GM10847 (cell line): Measurements from ENCODE around the gene ZNF205.

ENCODE experiments used
- POLR2A ChIP-seq: IDR thresholded peaks from 2 replicates; pipeline ENCODE4 v1.6.1; 2011; ENCODE audit not compliant: insufficient read length; ENCODE audit errors: extremely low read depth

ZNF205 gene

DNA sequence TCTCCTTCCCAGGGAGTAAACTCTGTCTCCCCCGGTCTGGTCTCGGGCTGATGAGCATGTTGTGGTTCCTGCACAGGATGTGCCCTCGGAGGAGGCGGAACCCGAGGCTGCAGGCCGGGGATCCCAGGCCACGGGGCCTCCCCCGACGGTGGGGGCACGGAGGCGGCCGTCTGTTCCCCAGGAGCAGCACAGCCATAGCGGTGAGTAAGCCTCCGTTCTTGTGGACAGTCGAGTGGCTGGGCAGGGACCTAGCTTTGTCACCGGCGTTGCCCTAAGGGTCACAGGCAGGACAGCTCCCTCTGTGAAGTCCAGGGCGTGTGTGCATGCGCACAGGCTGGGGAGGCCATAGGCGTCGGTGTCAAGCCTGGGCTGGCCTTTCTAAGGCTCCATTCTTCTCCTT lies 26.0 kb downstream of the ZNF205 start:
- no peak for TF ChIP-seq POLR2A

DNA sequence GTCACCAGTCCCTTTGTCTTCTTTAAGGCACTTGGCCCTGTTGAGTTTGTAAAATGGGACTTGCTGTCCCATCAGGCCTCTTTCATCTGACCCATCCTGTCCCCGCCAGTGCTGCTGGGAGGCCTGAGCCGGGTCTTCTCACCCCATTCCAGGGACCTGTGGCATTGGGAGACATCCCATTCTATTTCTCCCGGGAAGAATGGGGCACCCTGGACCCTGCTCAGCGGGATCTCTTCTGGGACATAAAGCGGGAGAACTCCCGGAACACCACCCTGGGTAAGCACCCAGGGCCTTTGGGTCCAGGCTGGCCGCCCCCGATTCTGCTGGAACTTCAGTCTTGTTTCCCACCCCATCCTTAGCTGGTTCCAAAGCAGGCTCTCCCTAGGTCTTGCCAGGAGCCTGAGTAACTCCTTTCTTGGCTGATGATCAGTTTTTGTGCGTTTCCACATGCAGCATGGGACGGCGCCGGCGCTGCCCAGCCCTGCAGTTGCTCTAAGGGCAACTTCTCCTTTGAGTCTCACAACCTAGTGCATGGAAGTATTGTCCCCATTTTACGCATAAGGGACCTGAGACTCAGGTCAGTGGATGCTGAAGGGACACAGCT lies 26.5 kb downstream of the ZNF205 start:
- TF ChIP-seq POLR2A, result no peak

DNA sequence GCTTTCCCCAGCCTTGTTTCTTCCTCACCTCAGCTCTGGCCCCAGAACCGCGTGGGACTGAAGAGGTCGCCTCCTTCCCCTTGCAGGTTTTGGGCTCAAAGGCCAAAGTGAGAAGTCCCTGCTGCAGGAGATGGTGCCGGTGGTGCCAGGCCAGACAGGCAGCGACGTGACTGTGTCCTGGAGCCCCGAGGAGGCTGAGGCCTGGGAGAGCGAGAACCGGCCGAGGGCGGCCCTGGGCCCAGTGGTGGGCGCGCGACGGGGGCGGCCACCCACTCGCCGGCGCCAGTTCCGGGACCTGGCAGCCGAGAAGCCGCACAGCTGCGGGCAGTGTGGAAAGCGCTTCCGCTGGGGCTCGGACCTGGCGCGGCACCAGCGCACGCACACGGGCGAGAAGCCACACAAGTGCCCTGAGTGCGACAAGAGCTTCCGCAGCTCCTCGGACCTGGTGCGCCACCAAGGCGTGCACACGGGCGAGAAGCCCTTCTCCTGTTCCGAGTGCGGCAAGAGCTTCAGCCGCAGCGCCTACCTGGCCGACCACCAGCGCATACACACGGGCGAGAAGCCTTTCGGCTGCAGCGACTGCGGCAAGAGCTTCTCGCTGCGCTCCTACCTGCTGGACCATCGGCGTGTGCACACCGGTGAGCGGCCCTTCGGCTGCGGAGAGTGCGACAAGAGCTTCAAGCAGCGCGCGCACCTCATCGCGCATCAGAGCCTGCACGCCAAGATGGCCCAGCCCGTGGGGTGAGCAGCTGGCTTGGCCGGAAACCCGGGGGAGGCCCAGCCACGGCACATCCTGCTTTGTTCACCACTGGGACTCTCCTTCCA lies 28.4 kb downstream of the ZNF205 start:
- no peak for TF ChIP-seq POLR2A

DNA sequence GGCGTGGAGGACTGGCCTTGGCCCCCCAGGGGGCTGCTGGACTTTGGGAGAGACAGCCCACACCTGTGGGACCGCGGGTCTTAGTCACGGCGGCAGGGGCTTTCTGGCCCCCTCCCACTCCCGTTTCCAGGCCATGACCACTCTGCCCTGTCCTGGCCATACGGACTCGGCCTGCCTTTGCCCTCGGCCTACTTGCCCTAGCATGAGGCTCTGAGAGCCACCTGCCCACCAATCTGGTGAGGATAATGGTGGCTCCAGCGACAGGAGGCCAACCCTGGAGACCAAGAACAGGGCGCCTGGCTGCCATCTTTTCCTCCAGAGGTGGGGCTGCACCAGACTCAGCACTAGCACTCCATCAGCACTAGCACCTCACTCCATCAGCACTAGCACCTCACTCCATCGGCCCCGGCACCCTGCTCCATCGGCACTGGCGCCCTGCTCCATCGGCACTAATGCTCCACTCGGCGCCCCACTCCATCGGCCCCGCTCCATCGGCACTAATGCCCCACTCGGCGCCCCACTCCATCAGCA lies 29.5 kb downstream of the ZNF205 start:
- no peak for TF ChIP-seq POLR2A

DNA sequence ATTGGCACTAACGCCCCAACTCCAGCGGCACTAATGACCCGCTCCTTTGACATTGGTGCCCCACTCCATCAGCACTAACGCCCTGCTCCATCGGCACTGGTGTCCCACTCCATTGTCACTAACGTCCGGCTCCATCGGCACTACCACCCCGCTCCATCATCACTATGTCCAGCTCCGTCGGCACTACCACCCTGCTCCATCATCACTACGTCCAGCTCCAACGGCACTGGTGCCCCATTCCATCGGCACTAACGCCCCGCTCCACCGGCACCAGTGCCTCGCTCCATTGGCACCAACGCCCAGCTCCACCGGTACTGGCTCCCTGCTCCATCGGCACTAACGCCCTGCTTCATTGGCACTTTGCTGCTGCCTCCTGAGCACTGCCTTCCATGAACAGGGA lies 29.9 kb downstream of the ZNF205 start:
- TF ChIP-seq POLR2A, result no peak

DNA sequence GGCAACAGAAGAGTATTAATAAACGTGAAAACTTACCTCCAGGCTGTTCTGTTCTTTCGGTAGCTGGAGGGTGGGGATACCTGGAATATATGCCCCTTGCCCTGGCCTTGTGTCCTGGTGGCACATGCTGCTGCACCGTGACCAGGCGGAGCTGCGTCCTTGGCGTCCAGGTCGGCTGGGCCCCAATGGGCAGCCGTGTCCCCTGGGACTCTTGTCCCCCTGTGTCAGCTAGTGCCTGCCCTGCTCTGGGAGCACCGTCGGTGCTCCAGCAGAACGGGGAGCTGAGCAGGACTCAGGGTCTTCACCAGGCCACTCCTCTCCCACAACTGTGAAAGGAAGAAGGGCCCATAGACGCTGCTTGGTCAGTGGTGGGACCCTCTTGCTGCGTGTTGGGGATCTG lies 30.4 kb downstream of the ZNF205 start:
- no peak for TF ChIP-seq POLR2A

DNA sequence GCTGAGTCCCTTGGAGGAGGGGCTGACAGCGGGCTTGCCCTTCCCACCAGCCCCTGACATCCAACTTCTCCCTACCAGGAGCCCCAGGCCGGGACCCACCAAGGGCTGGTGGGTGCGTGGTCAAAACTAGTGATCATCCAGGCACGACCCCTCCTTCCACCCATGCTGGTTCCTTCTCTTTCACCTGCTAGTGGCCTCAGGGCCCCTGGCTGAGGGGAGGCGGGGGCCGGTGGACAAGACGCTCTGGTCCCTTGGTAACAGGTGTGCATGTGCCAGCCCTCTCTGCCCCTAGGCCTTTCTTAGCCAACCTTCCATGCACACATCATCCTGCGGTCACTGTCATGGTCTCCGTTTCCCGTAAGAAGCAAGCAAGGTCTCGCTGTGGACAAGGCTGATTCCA lies 30.8 kb downstream of the ZNF205 start:
- no peak for TF ChIP-seq POLR2A

DNA sequence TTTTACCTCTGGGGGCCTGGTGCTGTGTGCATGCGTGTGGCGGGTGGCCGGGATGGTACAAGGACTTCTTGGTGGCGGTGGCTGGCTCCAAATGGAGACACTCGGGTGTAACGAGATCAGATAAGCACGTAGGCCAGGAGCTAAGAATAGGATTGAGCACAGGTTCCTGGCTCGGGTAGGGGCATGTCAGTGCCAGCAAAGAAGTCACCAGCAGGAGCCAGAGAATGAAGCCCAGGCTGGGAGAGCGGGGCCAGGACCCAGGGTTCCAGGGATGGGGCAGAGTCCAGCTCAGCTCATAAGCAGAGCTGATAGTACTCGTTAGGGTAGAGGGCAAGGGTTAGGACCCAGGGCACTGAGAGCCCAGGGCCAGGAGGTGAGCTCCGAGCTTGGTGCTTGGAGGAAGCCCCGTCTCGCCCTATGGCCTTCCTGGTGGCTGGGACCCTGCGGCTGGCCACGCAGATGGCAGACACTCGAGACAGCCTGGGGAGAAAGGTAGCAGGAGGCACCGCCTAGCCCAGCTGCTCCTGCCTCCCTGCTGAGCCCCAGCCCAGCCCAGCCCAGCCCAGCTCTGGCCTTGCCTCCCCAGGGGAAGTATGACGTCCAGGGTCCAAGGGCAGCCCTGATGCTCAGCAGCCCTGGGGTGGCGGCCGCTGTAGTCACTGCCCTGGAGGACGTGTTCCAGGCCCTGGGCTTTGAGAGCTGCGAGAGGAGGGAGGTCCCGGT lies 31.4 kb downstream of the ZNF205 start:
- TF ChIP-seq POLR2A, result no peak

DNA sequence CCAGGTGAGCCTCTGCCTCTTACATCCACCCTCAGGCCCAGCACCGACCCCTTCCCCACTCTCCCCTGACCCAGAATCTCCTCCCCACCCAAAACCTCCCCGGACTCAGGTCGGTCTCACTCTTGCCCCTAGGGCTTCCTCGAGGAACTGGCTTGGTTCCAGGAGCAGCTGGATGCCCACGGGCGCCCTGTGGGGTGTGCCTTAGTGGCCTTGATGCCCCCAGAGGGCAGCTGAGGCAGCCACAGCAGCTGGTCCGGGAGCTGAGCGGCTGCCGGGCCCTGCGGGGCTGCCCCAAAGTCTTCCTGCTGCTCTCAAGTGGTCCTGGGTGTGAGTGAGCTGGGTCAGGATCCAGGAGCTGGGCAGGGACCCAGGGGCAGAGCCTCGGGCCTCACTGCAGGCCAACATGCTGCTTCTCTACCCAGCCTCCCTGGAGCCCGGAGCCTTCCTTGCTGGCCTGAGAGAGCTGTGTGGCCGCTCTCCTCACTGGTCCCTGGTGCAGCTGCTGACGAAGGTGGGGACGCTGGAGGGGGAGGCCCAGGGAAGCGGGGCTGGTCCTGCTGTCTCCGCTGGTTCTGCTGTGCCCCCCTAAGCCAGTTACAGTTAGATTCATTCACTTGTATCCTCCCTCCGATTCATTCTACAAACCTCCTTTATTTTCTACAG lies 32.1 kb downstream of the ZNF205 start:
- no peak for TF ChIP-seq POLR2A

DNA sequence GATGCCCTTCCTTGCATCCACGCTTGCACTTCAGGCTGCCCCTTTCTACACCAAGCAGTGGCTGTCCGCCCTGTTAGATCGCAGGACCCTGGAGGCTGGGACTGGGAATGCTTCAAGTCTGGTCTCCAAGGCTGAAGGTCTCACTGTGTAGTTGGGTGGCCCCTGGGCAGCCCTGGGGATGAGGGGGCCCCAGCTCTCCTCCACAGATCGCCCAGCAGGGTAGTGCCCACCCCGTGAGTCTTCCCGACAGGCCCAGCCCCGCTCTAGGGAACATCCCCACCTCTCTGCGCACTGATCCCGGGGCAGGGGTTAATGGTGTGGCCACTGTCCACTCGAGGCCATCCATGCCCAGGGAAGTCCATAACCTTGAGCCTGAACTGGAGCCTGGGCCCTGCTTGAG lies 32.8 kb downstream of the ZNF205 start:
- no peak for TF ChIP-seq POLR2A

DNA sequence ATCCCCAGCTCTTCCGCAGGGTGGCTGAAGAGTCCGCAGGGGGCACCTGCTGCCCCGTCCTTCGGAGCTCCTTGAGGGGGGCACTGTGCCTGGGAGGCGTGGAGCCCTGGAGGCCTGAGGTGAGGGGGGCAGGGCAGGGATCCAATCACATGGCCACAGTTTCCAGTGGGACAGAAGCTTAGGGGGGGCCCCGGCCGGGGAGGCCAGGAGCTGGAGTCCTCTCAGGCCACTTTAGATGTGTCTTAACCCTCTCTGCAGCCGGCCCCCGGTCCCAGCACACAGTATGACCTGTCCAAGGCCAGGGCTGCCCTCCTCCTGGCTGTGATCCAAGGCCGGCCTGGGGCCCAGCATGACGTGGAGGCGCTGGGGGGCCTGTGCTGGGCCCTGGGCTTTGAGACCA lies 33.3 kb downstream of the ZNF205 start:
- no peak for TF ChIP-seq POLR2A

DNA sequence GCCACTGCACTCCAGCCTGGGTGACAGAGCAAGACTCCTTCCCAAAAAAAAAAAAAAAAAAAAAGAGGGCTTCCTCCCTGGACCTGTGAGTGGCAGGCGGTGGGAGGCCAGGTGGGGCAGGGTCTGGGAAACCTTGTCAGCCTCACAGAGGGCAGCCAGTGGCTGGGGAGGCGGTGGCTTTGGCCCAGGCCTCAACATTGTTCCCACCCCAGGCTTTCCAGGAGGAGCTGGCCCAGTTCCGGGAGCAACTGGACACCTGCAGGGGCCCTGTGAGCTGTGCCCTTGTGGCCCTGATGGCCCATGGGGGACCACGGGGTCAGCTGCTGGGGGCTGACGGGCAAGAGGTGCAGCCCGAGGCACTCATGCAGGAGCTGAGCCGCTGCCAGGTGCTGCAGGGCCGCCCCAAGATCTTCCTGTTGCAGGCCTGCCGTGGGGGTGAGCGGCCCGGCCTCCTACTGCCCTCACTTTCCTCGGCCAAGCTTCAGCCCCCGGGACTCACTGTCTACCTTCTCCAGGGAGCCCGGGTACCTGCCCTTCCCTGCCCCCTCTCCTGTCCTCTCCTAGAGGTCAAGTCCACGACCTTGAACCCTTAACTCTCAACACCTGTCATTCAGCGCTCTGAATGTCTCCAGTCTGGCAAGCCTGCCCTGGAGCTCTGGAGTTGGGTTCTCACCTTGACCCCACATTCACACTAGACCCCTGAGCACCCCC lies 34.8 kb downstream of the ZNF205 start:
- no peak for TF ChIP-seq POLR2A

DNA sequence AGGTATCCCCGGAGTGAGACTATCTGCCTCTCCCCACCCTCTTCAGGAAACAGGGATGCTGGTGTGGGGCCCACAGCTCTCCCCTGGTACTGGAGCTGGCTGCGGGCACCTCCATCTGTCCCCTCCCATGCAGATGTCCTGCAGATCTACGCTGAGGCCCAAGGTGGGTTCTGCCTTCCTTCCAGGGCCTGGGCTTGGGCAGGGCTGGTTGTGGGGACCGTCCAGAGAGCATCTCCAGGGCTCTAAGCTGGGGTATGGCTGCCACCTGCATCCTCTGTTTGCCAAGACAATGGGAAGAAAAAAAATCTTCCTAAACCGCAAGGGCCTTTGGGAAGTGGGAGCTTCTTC lies 35.3 kb downstream of the ZNF205 start:
- TF ChIP-seq POLR2A, result no peak

DNA sequence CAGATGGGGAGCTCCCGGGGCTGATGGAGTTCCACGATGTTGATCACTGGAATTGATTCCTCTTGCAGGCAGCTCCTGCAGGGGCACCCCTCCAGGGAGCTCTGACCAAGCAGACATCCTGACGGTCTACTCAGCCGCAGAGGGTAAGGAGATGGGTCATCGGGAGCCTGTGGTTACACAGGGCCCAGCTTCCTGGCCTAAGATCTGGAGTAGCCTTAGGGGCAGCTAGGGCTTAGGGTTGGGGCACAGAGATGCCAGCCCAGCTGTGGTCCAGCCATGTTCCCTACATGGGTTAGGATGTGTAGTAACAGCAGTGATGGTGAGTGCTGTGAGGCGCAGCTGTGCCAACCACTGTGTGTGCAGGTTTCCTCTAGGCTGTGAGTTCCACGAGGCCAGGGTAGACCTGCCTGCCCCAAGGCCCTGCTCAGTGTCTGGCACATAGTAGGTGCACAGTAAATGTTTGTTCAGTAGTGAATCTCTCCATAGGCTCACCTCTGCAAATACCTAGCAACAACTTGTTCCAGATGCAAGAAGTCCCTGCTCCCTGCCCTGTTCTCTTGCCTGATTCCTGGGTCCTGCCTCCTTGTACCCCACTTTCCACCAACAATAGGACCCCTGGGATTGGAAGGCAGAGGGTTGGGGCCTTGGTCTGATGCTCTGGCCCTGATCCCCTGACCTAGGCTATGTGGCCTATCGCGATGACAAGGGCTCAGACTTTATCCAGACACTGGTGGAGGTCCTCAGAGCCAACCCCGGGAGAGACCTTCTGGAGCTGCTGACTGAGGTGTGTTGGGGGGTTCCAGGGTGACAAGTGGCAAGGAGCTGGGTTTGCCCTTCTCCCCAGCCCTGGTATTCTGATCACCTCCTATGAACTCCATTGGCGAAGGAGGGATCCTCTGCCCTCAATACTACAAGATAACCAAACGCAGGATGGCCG lies 36.1 kb downstream of the ZNF205 start:
- no peak for TF ChIP-seq POLR2A
